GM12878 (cell line): Measurements from ENCODE around the gene NKAIN1. TPM values are rescaled to one million over a fixed set of nuclear protein-coding genes. Genes with fewer than 3 reads are reported as not detected.

Experiments
- ATAC-seq: fragments of 200-7000 bp; cut with Tn5 transposase; 3 replicates; pipeline ENCODE4 v1.9.1; 2020; ENCODE audit warnings: mild to moderate bottlenecking, moderate library complexity
- BruUV-seq: library from RNA; stranded (reverse); fragments of 400-500 nt; replicated peaks from 2 replicates; lab custom pipeline; 2021; lab: Mats Ljungman, UMichigan
- CTCF ChIA-PET: fragments of 300-600 bp; sonication (Branson Sonifier 250); formaldehyde crosslinking; extraction: SDS; loops from one replicate; lab custom pipeline; 2021; ENCODE audit warnings: inconsistent platforms; lab: Yijun Ruan, JAX
- POLR2A ChIA-PET: fragments of 350-600 bp; formaldehyde crosslinking; extraction: SDS; loops from one replicate; lab custom pipeline; 2021; ENCODE audit warnings: inconsistent platforms; lab: Charles Lee
- RAD21 ChIA-PET: fragments of 300-600 bp; sonication (Branson Sonifier 250); formaldehyde crosslinking; loops from one replicate; lab custom pipeline; 2023; ENCODE audit warnings: antibody characterized with exemption; ENCODE audit not compliant: unreplicated experiment; lab: Charles Lee
- SMC1A ChIA-PET: fragments of 300-600 bp; sonication (Branson Sonifier 250); formaldehyde crosslinking; loops from one replicate; lab custom pipeline; 2023; ENCODE audit not compliant: unreplicated experiment, uncharacterized antibody; lab: Charles Lee
- DNase-seq: peaks from one replicate; pipeline ENCODE4 v3.0.0-alpha.2; 2011; ENCODE audit warnings: low read depth, low spot score
- FAIRE-seq: peaks from 3 replicates; lab custom pipeline; 2011; peaks lifted over from hg19 to GRCh38; lab: Jason Lieb, UNC
- H2AFZ ChIP-seq: 2 replicates; pipeline ENCODE4 v1.6.0; 2011; ENCODE audit warnings: low read depth, low read length, control low read depth; ENCODE audit not compliant: control insufficient read depth
- H3K27ac ChIP-seq: 2 replicates; pipeline ENCODE4 v1.5.1; 2011; ENCODE audit warnings: control low read depth; ENCODE audit not compliant: control insufficient read depth, insufficient read depth
- H3K27me3 ChIP-seq, 2 experiments: replicated peaks in 1 of 2; 2 replicates each; pipeline versions ENCODE4 v1.6.0 to v1.6.1; 2011; ENCODE audit warnings: low read length in 1 of 2; ENCODE audit not compliant: control insufficient read depth in 2 of 2, insufficient read depth in 2 of 2
- H3K36me3 ChIP-seq, 2 experiments: 2 replicates each; pipeline ENCODE4 v1.5.1; 2011; ENCODE audit warnings: low read length in 1 of 2; ENCODE audit not compliant: control insufficient read depth in 2 of 2, insufficient read depth in 2 of 2
- H3K4me1 ChIP-seq: 2 replicates; pipeline ENCODE4 v1.6.1; 2011; ENCODE audit warnings: mild to moderate bottlenecking, low read length, moderate library complexity, mixed read lengths; ENCODE audit not compliant: control insufficient read depth, insufficient read depth
- H3K4me2 ChIP-seq: 2 replicates; pipeline ENCODE4 v1.6.0; 2011; ENCODE audit warnings: control low read depth; ENCODE audit not compliant: control insufficient read depth, insufficient read depth
- H3K4me3 ChIP-seq: fragments of 200-600 bp; sonication (generic); 2 replicates; pipeline ENCODE4 v1.5.1; 2016
- H3K79me2 ChIP-seq: 2 replicates; pipeline ENCODE4 v1.6.0; 2011; ENCODE audit warnings: low read length; ENCODE audit not compliant: control insufficient read depth, insufficient read depth
- H3K9ac ChIP-seq: 2 replicates; pipeline ENCODE4 v1.8.0; 2011; ENCODE audit warnings: low read length, control low read depth, mixed read lengths; ENCODE audit not compliant: control insufficient read depth, insufficient read depth
- H3K9me3 ChIP-seq: replicated peaks from 3 replicates; pipeline ENCODE4 v1.5.1; 2011; ENCODE audit warnings: mild to moderate bottlenecking, low read length; ENCODE audit not compliant: control insufficient read depth, insufficient read depth
- H4K20me1 ChIP-seq: 2 replicates; pipeline ENCODE4 v1.6.0; 2011; ENCODE audit not compliant: control insufficient read depth, insufficient read depth
- ATF7 ChIP-seq: fragments of 450-650 bp; IDR thresholded peaks from 2 replicates; pipeline ENCODE4 v1.6.1; 2016; ENCODE audit warnings: low read depth, mild to moderate bottlenecking
- BACH1 ChIP-seq: fragments of 450-650 bp; IDR thresholded peaks from 2 replicates; pipeline ENCODE4 v1.6.1; 2017; ENCODE audit warnings: mild to moderate bottlenecking, borderline replicate concordance
- CBFB ChIP-seq: IDR thresholded peaks from 2 replicates; pipeline ENCODE4 v1.6.1; 2016; ENCODE audit warnings: antibody characterized with exemption, low read depth
- CHD1 ChIP-seq: IDR thresholded peaks from 2 replicates; pipeline ENCODE4 v1.6.1; 2012; ENCODE audit warnings: low read depth, low read length, improper control_type of control experiment
- CTCF ChIP-seq, 3 experiments: IDR thresholded peaks in 2 of 3; conservative IDR thresholded peaks in 1 of 3; 2 replicates each; pipeline ENCODE4 v1.5.1; 2011; ENCODE audit warnings: low read depth in 3 of 3, low read length in 3 of 3, mild to moderate bottlenecking in 3 of 3, control low read depth in 2 of 3, moderate library complexity in 2 of 3, inconsistent platforms in 1 of 3, mixed read lengths in 1 of 3; ENCODE audit not compliant: control insufficient read depth in 2 of 3, insufficient read depth in 1 of 3; ENCODE audit errors: extremely low read depth in 1 of 3
- ETV6 ChIP-seq, 2 experiments: fragments of 450-650 bp in 1 of 2; IDR thresholded peaks in 1 of 2; conservative IDR thresholded peaks in 1 of 2; 2 replicates each; pipeline ENCODE4 v1.6.1; 2014; ENCODE audit warnings: antibody characterized with exemption in 1 of 2, borderline replicate concordance in 1 of 2, low read depth in 1 of 2, mild to moderate bottlenecking in 1 of 2, moderate library complexity in 1 of 2
- EZH2 ChIP-seq: IDR thresholded peaks from 2 replicates; pipeline ENCODE4 v1.6.1; 2012; ENCODE audit warnings: low read depth, mild to moderate bottlenecking, control low read depth, inconsistent platforms, low read length, borderline replicate concordance; ENCODE audit not compliant: control insufficient read depth
- GABPA ChIP-seq: IDR thresholded peaks from 2 replicates; pipeline ENCODE4 v1.6.1; 2014; ENCODE audit warnings: antibody characterized with exemption, low read depth, mild to moderate bottlenecking, inconsistent platforms
- LARP7 ChIP-seq: fragments of 450-650 bp; IDR thresholded peaks from 2 replicates; pipeline ENCODE4 v1.6.1; 2017; ENCODE audit warnings: mild to moderate bottlenecking
- MTA3 ChIP-seq: IDR thresholded peaks from 2 replicates; pipeline ENCODE4 v1.6.1; 2012; ENCODE audit warnings: low read length, inconsistent platforms, borderline replicate concordance
- MXI1 ChIP-seq: fragments of 150-350 bp; IDR thresholded peaks from 2 replicates; pipeline ENCODE4 v1.6.1; 2011; ENCODE audit warnings: low read depth, mild to moderate bottlenecking, inconsistent platforms, low read length, improper control_type of control experiment
- RB1 ChIP-seq: fragments of 450-650 bp; formaldehyde crosslinking; IDR thresholded peaks from 2 replicates; pipeline ENCODE4 v1.6.1; 2017; ENCODE audit warnings: mild to moderate bottlenecking, borderline replicate concordance
- TAF1 ChIP-seq: IDR thresholded peaks from 2 replicates; pipeline ENCODE4 v1.6.1; 2011; ENCODE audit warnings: mild to moderate bottlenecking, low read depth, low read length, borderline replicate concordance
- TCF12 ChIP-seq: IDR thresholded peaks from 2 replicates; pipeline ENCODE4 v1.6.1; 2011; ENCODE audit warnings: low read depth, mild to moderate bottlenecking, low read length
- TCF7 ChIP-seq: IDR thresholded peaks from 2 replicates; pipeline ENCODE4 v1.6.1; 2014; ENCODE audit warnings: antibody characterized with exemption, borderline replicate concordance
- USF1 ChIP-seq: IDR thresholded peaks from 2 replicates; pipeline ENCODE4 v1.6.1; 2011; ENCODE audit warnings: borderline replicate concordance, low read depth, mild to moderate bottlenecking, moderate library complexity, mixed read lengths, low read length; ENCODE audit not compliant: insufficient read depth; ENCODE audit errors: extremely low read length
- ZBED1 ChIP-seq: IDR thresholded peaks from 2 replicates; pipeline ENCODE4 v1.6.1; 2016; ENCODE audit warnings: borderline replicate concordance
- ZNF217 ChIP-seq: fragments of 450-650 bp; IDR thresholded peaks from 2 replicates; pipeline ENCODE4 v1.6.1; 2017; ENCODE audit warnings: antibody characterized with exemption, mild to moderate bottlenecking
- ZNF24 ChIP-seq: fragments of 450-650 bp; IDR thresholded peaks from 2 replicates; pipeline ENCODE4 v1.6.1; 2017; ENCODE audit warnings: antibody characterized with exemption, mild to moderate bottlenecking
- WGBS: methylation state at CpG from one replicate; pipeline ENCODE4 v1.1.6; 2016; ENCODE audit warnings: low lambda C conversion rate; ENCODE audit not compliant: insufficient replicate concordance, insufficient coverage; ENCODE audit errors: missing lambda C conversion rate; 5-methylcytosine and 5-hydroxymethylcytosine counted together
- in situ Hi-C: fragments of 300-500 bp; cut with MboI; formaldehyde crosslinking; loops from 9 replicates; pipeline ENCODE4 v1.14.3; 2018; ENCODE audit warnings: mixed read lengths
- intact Hi-C: fragments of 100-400 bp; cut with micrococcal nuclease; formaldehyde crosslinking; loops from one replicate; pipeline ENCODE4 v1.14.2; 2022; ENCODE audit not compliant: unreplicated experiment
- polyA plus RNA-seq, 11 experiments: library from polyadenylated mRNA; depleted of rRNA in 4 of 11; unstranded in 6 of 11; stranded (reverse) in 5 of 11; fragments of >200 nt; fragmentation: Nextera tagmentation in 4 of 11; fragmentation: Illumina TruSeq in 1 of 11; extraction: Ambion mirVana in 4 of 11; extraction: Trizol in 1 of 11; gene quantifications; 1 replicate in 1 of 11; 2 replicates in 10 of 11; pipeline versions ENCODE4 v1.2.1 to v1.2.3, GENCODE V29; 2011 to 2016; ENCODE audit warnings: inconsistent platforms in 2 of 11, missing spikeins in 2 of 11, low read depth in 1 of 11
- total RNA-seq, 4 experiments: library from RNA; depleted of rRNA in 3 of 4; stranded (reverse); fragments of >200 nt in 3 of 4; fragmentation: Illumina TruSeq in 1 of 4; extraction: Trizol in 1 of 4; gene quantifications; 2 replicates each; pipeline versions ENCODE4 v1.2.1 to v1.2.3, GENCODE V29; 2013 to 2021

NKAIN1 gene
- total and polyA plus RNA-seq, 10 of the 15 experiments (the other 5 are each of a cell fraction or from before 2014, with no cell fraction given), result not detected

- 69% methylated on average over 4 of the region's 4 CpGs for WGBS
- Histone ChIP-seq H3K27me3 (no peaks in the 10 kb centered on the region), H4K20me1 (no peaks in the 10 kb centered on the region), H3K4me2 (no peak overlapping the region), H3K9ac (no peak overlapping the region), H3K9me3 (no peaks in the 10 kb centered on the region), H3K27ac (no peak overlapping the region), H3K36me3 (no peaks in the 10 kb centered on the region), H2AFZ (no peak overlapping the region), H3K4me1 (no peaks in the 10 kb centered on the region), H3K79me2 (no peaks in the 10 kb centered on the region), H3K4me3 (no peak overlapping the region)
- ChIA-PET RAD21 (no interaction called here), POLR2A (interaction anchor here (0.6 to 0.7 kb wide), 2 partner anchors 17 to 141 kb away, joined by 3 to 6 read pairs; no protein-coding TSS in a partner anchor), CTCF (no interaction called here), SMC1A (no interaction called here)
- in situ Hi-C loops, result no loop called here
- ATAC-seq (no peak), FAIRE-seq (no peak), DNase-seq (no peak)
- no TSS peak for BruUV-seq
- intact Hi-C loops, result no loop called here
- TF ChIP-seq TCF7, result no peak
- no peak for TF ChIP-seq EZH2
- no peak for TF ChIP-seq ZNF217
- TF ChIP-seq GABPA, result no peak
- no peak for TF ChIP-seq USF1
- TF ChIP-seq CBFB, result no peak
- no peak for TF ChIP-seq MTA3
- no peak for TF ChIP-seq BACH1
- no peak for TF ChIP-seq RB1
- no peak for TF ChIP-seq TCF12
- no peak for TF ChIP-seq LARP7
- no peak for TF ChIP-seq ETV6 (conservative IDR thresholded peaks at IDR 0.05 in 1 of 2, IDR thresholded peaks at IDR 0.05 in 1 of 2; ENCODE audit: borderline replicate concordance in 1 of 2, low read depth in 1 of 2)
- TF ChIP-seq ZNF24, result no peak
- TF ChIP-seq MXI1, result no peak
- no peak for TF ChIP-seq ATF7
- TF ChIP-seq TAF1, result no peak
- no peak for TF ChIP-seq CHD1
- TF ChIP-seq ZBED1, result no peak
- TF ChIP-seq CTCF (IDR thresholded peaks at IDR 0.05 in 2 of 3, conservative IDR thresholded peaks at IDR 0.05 in 1 of 3; ENCODE audit: control insufficient read depth in 2 of 3, extremely low read depth in 1 of 3, insufficient read depth in 1 of 3, low read depth in 3 of 3, low read length in 3 of 3), result no peak
These were observed 96.2 kb downstream of the NKAIN1 start for GRCh38 chr1:31143455-31143854.
